Loucy (cell line): ENCODE results near the gene WEE2.

ENCODE experiments used
- EZH2phosphoT487 ChIP-seq: fragments of 200-600 bp; IDR thresholded peaks from 2 replicates; pipeline ENCODE4 v1.6.1; 2018; ENCODE audit warnings: antibody characterized with exemption, mild to moderate bottlenecking, moderate library complexity, borderline replicate concordance
- TF ChIP-seq, protein P1 (sequence below): fragments of 200-600 bp; sonication (generic); conservative IDR thresholded peaks from 2 replicates; pipeline ENCODE4 v1.5.1; 2014; ENCODE audit warnings: mild to moderate bottlenecking, antibody characterized with exemption, low read length

DNA sequence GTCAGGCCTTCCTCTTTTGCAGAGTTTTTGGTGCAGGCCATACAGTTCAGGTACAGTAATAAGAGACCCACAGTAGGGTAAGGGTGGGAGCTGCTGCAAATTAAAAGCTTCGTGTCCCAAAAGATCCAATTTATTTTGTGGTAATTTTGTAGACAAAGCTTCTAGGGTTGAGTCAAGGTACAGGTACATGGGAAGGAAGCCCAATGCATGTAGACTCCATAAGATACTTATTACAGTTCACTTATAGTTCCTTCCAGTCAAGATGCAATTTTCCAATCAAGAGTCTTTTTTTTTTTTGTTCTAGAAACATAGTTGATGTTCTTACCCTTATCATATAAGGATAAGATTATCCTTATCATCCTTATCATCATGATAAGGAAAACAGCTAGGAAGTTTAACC lies 68.2 kb downstream of the WEE2 start, which contains the start of gene TAS2R4:
- TF ChIP-seq, protein P1, sequence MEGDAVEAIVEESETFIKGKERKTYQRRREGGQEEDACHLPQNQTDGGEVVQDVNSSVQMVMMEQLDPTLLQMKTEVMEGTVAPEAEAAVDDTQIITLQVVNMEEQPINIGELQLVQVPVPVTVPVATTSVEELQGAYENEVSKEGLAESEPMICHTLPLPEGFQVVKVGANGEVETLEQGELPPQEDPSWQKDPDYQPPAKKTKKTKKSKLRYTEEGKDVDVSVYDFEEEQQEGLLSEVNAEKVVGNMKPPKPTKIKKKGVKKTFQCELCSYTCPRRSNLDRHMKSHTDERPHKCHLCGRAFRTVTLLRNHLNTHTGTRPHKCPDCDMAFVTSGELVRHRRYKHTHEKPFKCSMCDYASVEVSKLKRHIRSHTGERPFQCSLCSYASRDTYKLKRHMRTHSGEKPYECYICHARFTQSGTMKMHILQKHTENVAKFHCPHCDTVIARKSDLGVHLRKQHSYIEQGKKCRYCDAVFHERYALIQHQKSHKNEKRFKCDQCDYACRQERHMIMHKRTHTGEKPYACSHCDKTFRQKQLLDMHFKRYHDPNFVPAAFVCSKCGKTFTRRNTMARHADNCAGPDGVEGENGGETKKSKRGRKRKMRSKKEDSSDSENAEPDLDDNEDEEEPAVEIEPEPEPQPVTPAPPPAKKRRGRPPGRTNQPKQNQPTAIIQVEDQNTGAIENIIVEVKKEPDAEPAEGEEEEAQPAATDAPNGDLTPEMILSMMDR, result no peak
- TF ChIP-seq EZH2phosphoT487, result no peak
